H1 (cell line): ENCODE results near the gene BCL11A. TPM values are rescaled to one million over a fixed set of nuclear protein-coding genes. Genes with fewer than 3 reads are reported as not detected.

Experiments
- CTCF ChIA-PET: fragments of 300-600 bp; sonication (Branson Sonifier 250); formaldehyde crosslinking; loops from one replicate; lab custom pipeline; 2021; ENCODE audit not compliant: partially characterized antibody; lab: Charles Lee
- POLR2A ChIA-PET: fragments of 300-600 bp; sonication (Branson Sonifier 250); formaldehyde crosslinking; loops from one replicate; lab custom pipeline; 2021; ENCODE audit warnings: inconsistent platforms; ENCODE audit not compliant: partially characterized antibody; lab: Charles Lee
- DNase-seq, 2 experiments: peaks; one replicate each; pipeline versions ENCODE4 v3.0.0 to v3.0.0-alpha.2; 2010 to 2022; ENCODE audit warnings: low spot score in 2 of 2, low read depth in 1 of 2, mixed read lengths in 1 of 2
- FAIRE-seq: peaks from 2 replicates; lab custom pipeline; 2011; peaks lifted over from hg19 to GRCh38; lab: Jason Lieb, UNC
- H2AFZ ChIP-seq: 2 replicates; pipeline ENCODE4 v1.8.1; 2012; ENCODE audit warnings: low read length, inconsistent platforms
- H2AK5ac ChIP-seq: 2 replicates; pipeline ENCODE4 v1.6.1; 2013; ENCODE audit warnings: low read depth, low read length
- H2BK120ac ChIP-seq: replicated peaks from 2 replicates; pipeline ENCODE3; 2013; ENCODE audit warnings: low read depth, low read length, inconsistent platforms
- H2BK12ac ChIP-seq: 2 replicates; pipeline ENCODE4 v1.6.1; 2013; ENCODE audit warnings: low read depth, low read length
- H2BK15ac ChIP-seq: 2 replicates; pipeline ENCODE4 v1.6.1; 2013; ENCODE audit warnings: low read length
- H2BK20ac ChIP-seq: 2 replicates; pipeline ENCODE4 v1.6.1; 2013; ENCODE audit warnings: low read length
- H2BK5ac ChIP-seq: 2 replicates; pipeline ENCODE4 v1.6.1; 2013; ENCODE audit warnings: low read depth, low read length
- H3K14ac ChIP-seq: 2 replicates; pipeline ENCODE4 v1.6.1; 2013; ENCODE audit warnings: inconsistent platforms; ENCODE audit not compliant: insufficient read length
- H3K18ac ChIP-seq: 2 replicates; pipeline ENCODE4 v1.6.1; 2013; ENCODE audit warnings: low read length; ENCODE audit errors: extremely low read depth
- H3K23ac ChIP-seq: 2 replicates; pipeline ENCODE4 v1.6.1; 2013; ENCODE audit warnings: inconsistent platforms; ENCODE audit not compliant: insufficient read length
- H3K23me2 ChIP-seq: 2 replicates; pipeline ENCODE4 v1.6.1; 2013; ENCODE audit warnings: low read depth, low read length
- H3K27ac ChIP-seq: 2 replicates; pipeline ENCODE4 v1.6.1; 2011; ENCODE audit warnings: low read depth, low read length, inconsistent platforms
- H3K27me3 ChIP-seq, 4 experiments: replicated peaks in 1 of 4; 1 replicate in 1 of 4; 2 replicates in 3 of 4; pipeline versions ENCODE4 v1.6.1 to v1.8.1; 2011 to 2013; ENCODE audit warnings: low read length in 3 of 4, mild to moderate bottlenecking in 3 of 4, inconsistent platforms in 2 of 4, mixed read lengths in 2 of 4, moderate library complexity in 1 of 4; ENCODE audit not compliant: control insufficient read depth in 3 of 4, insufficient read depth in 3 of 4; ENCODE audit errors: extremely low read depth in 1 of 4
- H3K36me3 ChIP-seq, 4 experiments: 2 replicates each; pipeline versions ENCODE4 v1.6.1 to v1.8.1; 2011 to 2013; ENCODE audit warnings: mild to moderate bottlenecking in 4 of 4, low read length in 3 of 4, moderate library complexity in 2 of 4, control low read depth in 1 of 4, inconsistent platforms in 1 of 4; ENCODE audit not compliant: insufficient read depth in 4 of 4, control insufficient read depth in 2 of 4
- H3K4ac ChIP-seq: replicated peaks from 2 replicates; pipeline ENCODE3; 2013; ENCODE audit warnings: low read length, low read depth, mixed read lengths, inconsistent platforms; ENCODE audit not compliant: insufficient read length
- H3K4me1 ChIP-seq, 4 experiments: replicated peaks in 1 of 4; 1 replicate in 1 of 4; 2 replicates in 3 of 4; pipeline versions ENCODE4 v1.6.1 to v1.8.1; 2011 to 2013; ENCODE audit warnings: low read length in 3 of 4, inconsistent platforms in 2 of 4, mixed read lengths in 1 of 4; ENCODE audit not compliant: insufficient read depth in 4 of 4, control insufficient read depth in 3 of 4
- H3K4me2 ChIP-seq, 2 experiments: 2 replicates each; pipeline versions ENCODE4 v1.6.1 to v1.8.1; 2011 to 2013; ENCODE audit warnings: low read depth in 2 of 2, low read length in 2 of 2, control low read depth in 1 of 2, inconsistent platforms in 1 of 2, mild to moderate bottlenecking in 1 of 2; ENCODE audit not compliant: insufficient read depth in 1 of 2
- H3K4me3 ChIP-seq, 4 experiments: fragments of 200-600, 300-600 bp in 1 of 4; sonication (generic), shearing (Covaris generic), sonication (Bioruptor Twin) in 1 of 4; 2 replicates each; pipeline versions ENCODE4 v1.5.1 to v1.8.1; 2011 to 2016; ENCODE audit warnings: low read length in 4 of 4, low read depth in 3 of 4, control low read depth in 2 of 4, inconsistent platforms in 2 of 4, mild to moderate bottlenecking in 2 of 4, mixed read lengths in 1 of 4, moderate library complexity in 1 of 4; ENCODE audit not compliant: insufficient read depth in 2 of 4; ENCODE audit errors: extremely low read depth in 1 of 4
- H3K56ac ChIP-seq: replicated peaks from 2 replicates; pipeline ENCODE3; 2013; ENCODE audit warnings: low read depth, mild to moderate bottlenecking, mixed read lengths, low read length, inconsistent platforms; ENCODE audit not compliant: insufficient read length
- H3K79me1 ChIP-seq: 2 replicates; pipeline ENCODE4 v1.6.1; 2013; ENCODE audit warnings: low read depth, low read length, control low read depth
- H3K79me2 ChIP-seq, 2 experiments: 2 replicates each; pipeline versions ENCODE4 v1.6.1 to v1.8.1; 2012 to 2013; ENCODE audit warnings: low read length in 2 of 2, mild to moderate bottlenecking in 2 of 2, inconsistent platforms in 1 of 2; ENCODE audit not compliant: insufficient read depth in 2 of 2, control insufficient read depth in 1 of 2
- H3K9ac ChIP-seq, 4 experiments: replicated peaks in 1 of 4; 1 replicate in 1 of 4; 2 replicates in 3 of 4; pipeline versions ENCODE4 v1.6.1 to v1.8.1; 2011 to 2013; ENCODE audit warnings: low read depth in 3 of 4, low read length in 3 of 4, control low read depth in 2 of 4, mild to moderate bottlenecking in 2 of 4, moderate library complexity in 2 of 4, inconsistent platforms in 1 of 4; ENCODE audit errors: extremely low read depth in 1 of 4
- H3K9me3 ChIP-seq, 2 experiments: 2 replicates each; pipeline versions ENCODE4 v1.6.1 to v1.8.1; 2012 to 2013; ENCODE audit warnings: mild to moderate bottlenecking in 2 of 2, moderate library complexity in 2 of 2, control low read depth in 1 of 2, inconsistent platforms in 1 of 2, low read depth in 1 of 2, low read length in 1 of 2, mixed read lengths in 1 of 2; ENCODE audit not compliant: insufficient read depth in 2 of 2
- H4K20me1 ChIP-seq, 2 experiments: replicated peaks in 1 of 2; 2 replicates each; pipeline versions ENCODE3 to v1.8.1; 2011 to 2013; ENCODE audit warnings: inconsistent platforms in 2 of 2, low read length in 2 of 2, mild to moderate bottlenecking in 1 of 2; ENCODE audit not compliant: insufficient read depth in 2 of 2, control insufficient read depth in 1 of 2
- H4K5ac ChIP-seq: 2 replicates; pipeline ENCODE4 v1.6.1; 2013; ENCODE audit warnings: low read length, low read depth, mixed read lengths, inconsistent platforms; ENCODE audit not compliant: insufficient read length
- H4K8ac ChIP-seq: 2 replicates; pipeline ENCODE4 v1.8.0; 2013; ENCODE audit warnings: mild to moderate bottlenecking, moderate library complexity, low read length, inconsistent platforms; ENCODE audit not compliant: insufficient read depth; ENCODE audit errors: extremely low read depth
- H4K91ac ChIP-seq: replicated peaks from 2 replicates; pipeline ENCODE3; 2013; ENCODE audit warnings: low read length, mixed read lengths, inconsistent platforms; ENCODE audit not compliant: insufficient read length
- ATF2 ChIP-seq: IDR thresholded peaks from 2 replicates; pipeline ENCODE4 v1.6.1; 2012; ENCODE audit warnings: low read length, inconsistent platforms
- BCL11A ChIP-seq, 2 experiments: IDR thresholded peaks; one replicate each; pipeline ENCODE4 v1.6.1; 2011; ENCODE audit warnings: low read depth in 2 of 2, low read length in 2 of 2, mild to moderate bottlenecking in 2 of 2
- E2F6 ChIP-seq: IDR thresholded peaks from 2 replicates; pipeline ENCODE4 v1.6.1; 2012; ENCODE audit warnings: inconsistent platforms
- EGR1 ChIP-seq: IDR thresholded peaks from 2 replicates; pipeline ENCODE4 v1.6.1; 2011; ENCODE audit warnings: low read depth, low read length, borderline replicate concordance
- EP300 ChIP-seq, 2 experiments: IDR thresholded peaks; 1 replicate in 1 of 2; 2 replicates in 1 of 2; pipeline ENCODE4 v1.6.1; 2011 to 2012; ENCODE audit warnings: low read depth in 2 of 2, low read length in 2 of 2, mild to moderate bottlenecking in 2 of 2, borderline replicate concordance in 1 of 2, inconsistent platforms in 1 of 2, moderate library complexity in 1 of 2
- KDM1A ChIP-seq: fragments of 200-600, 300-600 bp; sonication (generic); IDR thresholded peaks from 2 replicates; pipeline ENCODE4 v1.7.1; 2016; ENCODE audit warnings: mild to moderate bottlenecking, low read length, borderline replicate concordance
- MAFK ChIP-seq: IDR thresholded peaks from 2 replicates; pipeline ENCODE4 v1.6.1; 2012; ENCODE audit warnings: low read depth, mild to moderate bottlenecking, improper control_type of control experiment, low read length
- NRF1 ChIP-seq: IDR thresholded peaks from 2 replicates; pipeline ENCODE4 v1.6.1; 2011; ENCODE audit warnings: mild to moderate bottlenecking, low read depth, low read length, improper control_type of control experiment
- RFX5 ChIP-seq: IDR thresholded peaks from 2 replicates; pipeline ENCODE4 v1.6.1; 2011; ENCODE audit warnings: low read depth, low read length, improper control_type of control experiment, borderline replicate concordance
- YY1 ChIP-seq: IDR thresholded peaks from 2 replicates; pipeline ENCODE4 v1.6.1; 2011; ENCODE audit warnings: low read depth, mild to moderate bottlenecking, low read length
- ZNF274 ChIP-seq: IDR thresholded peaks from 2 replicates; pipeline ENCODE4 v1.7.0; 2012; ENCODE audit warnings: low read length, borderline replicate concordance; ENCODE audit errors: extremely low read depth
- WGBS, 2 experiments: shearing (Covaris generic) in 1 of 2; methylation state at CpG; one replicate each; pipeline versions ENCODE4 v1.1.6 to v1.1.7; 2013 to 2015; ENCODE audit warnings: low lambda C conversion rate in 2 of 2, mixed read lengths in 2 of 2, inconsistent platforms in 1 of 2, low coverage in 1 of 2, missing lambda C conversion rate in 1 of 2; ENCODE audit not compliant: insufficient replicate concordance in 2 of 2, insufficient coverage in 1 of 2, insufficient read length in 1 of 2; ENCODE audit errors: extremely low coverage in 1 of 2, missing lambda C conversion rate in 1 of 2; 5-methylcytosine and 5-hydroxymethylcytosine counted together
- polyA plus RNA-seq, 7 experiments: library from polyadenylated mRNA; depleted of rRNA in 3 of 7; stranded (reverse) in 5 of 7; unstranded in 2 of 7; fragments of >200 nt in 5 of 7; fragments of 200-250 nt in 2 of 7; gene quantifications; 1 replicate in 5 of 7; 2 replicates in 1 of 7; 4 replicates in 1 of 7; pipeline versions ENCODE4 v1.2.1 to v1.2.3, GENCODE V29; 2011 to 2013; ENCODE audit warnings: missing spikeins in 2 of 7, mixed read lengths in 2 of 7
- total RNA-seq: library from RNA; stranded (reverse); fragmentation: NEBNext Ultra II Directional; extraction: Animal tissue kit (Norgen Biotek cat#: 25700); gene quantifications from 2 replicates; pipeline ENCODE4 v1.2.1, GENCODE V29; 2021

BCL11A gene
- total and polyA plus RNA-seq, 2 of the 8 experiments (the other 6 are each of a cell fraction or from before 2014, with no cell fraction given) = 11.9 to 59.3 TPM

- Histone ChIP-seq H2BK120ac (no peak overlapping the region), H2AK5ac (no peak overlapping the region; the same call in 1 of the 2 replicates), H3K36me3 (peaks cover 0 to 12% (median 3%) of the 10 kb centered on the region in 4 experiments; a peak in 6 of 8 replicates), H2BK15ac (0 out of 2 replicates have a peak overlapping the region, but pooled peaks have one; percentile 36), H3K79me2 (peaks cover 14 to 88% of the 10 kb centered on the region in 2 experiments), H3K27ac (no peak overlapping the region), H4K8ac (no peak overlapping the region), H2BK12ac (no peak overlapping the region), H4K20me1 (peaks cover 7 to 13% of the 10 kb centered on the region in 2 experiments), H3K14ac (no peak overlapping the region), H3K4ac (no peak overlapping the region), H3K79me1 (peaks cover 5% of the 10 kb centered on the region; the same call in 1 of the 2 replicates), H3K4me1 (peaks cover 10 to 23% (median 13%) of the 10 kb centered on the region in 4 experiments), H4K91ac (no peak overlapping the region), H3K9ac (no peak overlapping the region), H3K23me2 (no peaks in the 10 kb centered on the region), H3K56ac (no peak overlapping the region), H2BK5ac (no peak overlapping the region), H4K5ac (no peak overlapping the region), H3K18ac (no peak overlapping the region), H2AFZ (no peak overlapping the region), H3K9me3 (no peaks in the 10 kb centered on the region), H3K27me3 (no peaks in the 10 kb centered on the region; a peak in 1 of 7 replicates), H3K4me3 (no peak overlapping the region), H3K23ac (no peak overlapping the region), H2BK20ac (no peak overlapping the region), H3K4me2 (peak overlapping the region in 1 of 2 experiments; percentile 57; a peak in 1 of 4 replicates)
- 93% methylated on average over 4 of the region's 4 CpGs; no CpG with 5 or more reads in 1 of the 2 experiments for WGBS, 2 experiments
- ChIA-PET CTCF (interaction anchor here (1.4 kb wide), 2 partner anchors 12 to 64 kb away, joined by 4 read pairs; no protein-coding TSS in a partner anchor), POLR2A (interaction anchor here (0.7 to 1.1 kb wide), 2 partner anchors 9 to 37 kb away, joined by 3 read pairs; no protein-coding TSS in a partner anchor)
- no peak for FAIRE-seq
- DNase-seq = no peak
- no peak for TF ChIP-seq BCL11A (IDR thresholded peaks at IDR 0.05; ENCODE audit: low read depth in 2 of 2, low read length in 2 of 2)
- no peak for TF ChIP-seq NRF1
- TF ChIP-seq RFX5 = no peak
- TF ChIP-seq E2F6 = no peak
- TF ChIP-seq ZNF274 = no peak
- no peak for TF ChIP-seq MAFK
- no peak for TF ChIP-seq ATF2
- TF ChIP-seq EGR1 = no peak
- no peak for TF ChIP-seq KDM1A
- TF ChIP-seq EP300 (IDR thresholded peaks at IDR 0.05; ENCODE audit: borderline replicate concordance in 1 of 2, low read depth in 2 of 2, low read length in 2 of 2) = no peak
- no peak for TF ChIP-seq YY1
These were observed 68.4 kb downstream of the BCL11A start for GRCh38 chr2:60485055-60485454.
